Colonic mucosa (tissue), 4 donors: Measurements from ENCODE around the gene RPTOR. TPM values are rescaled to one million over a fixed set of nuclear protein-coding genes. Genes with fewer than 3 reads are reported as not detected.

ENCODE experiments used
- DNase-seq: peaks from one replicate; pipeline ENCODE4 v3.0.0-alpha.2; 2020
- H3K27ac ChIP-seq: fragments of 200-600 bp; one replicate; pipeline ENCODE4 v1.8.0; 2021
- H3K27me3 ChIP-seq: fragments of 200-600 bp; one replicate; pipeline ENCODE4 v1.8.0; 2021
- H3K36me3 ChIP-seq: fragments of 200-600 bp; one replicate; pipeline ENCODE4 v1.8.0; 2021
- H3K4me1 ChIP-seq: fragments of 200-600 bp; one replicate; pipeline ENCODE4 v1.8.0; 2021; ENCODE audit warnings: mild to moderate bottlenecking
- H3K4me3 ChIP-seq: fragments of 200-600 bp; one replicate; pipeline ENCODE4 v1.8.0; 2021
- H3K9ac ChIP-seq, 2 donors: one replicate each; pipeline ENCODE4 v1.7.0; 2013; ENCODE audit warnings: control low read depth in 2 of 2, low read depth in 2 of 2, low read length in 2 of 2
- H3K9me3 ChIP-seq: fragments of 200-600 bp; one replicate; pipeline ENCODE4 v1.8.0; 2021
- CTCF ChIP-seq: fragments of 200-600 bp; IDR thresholded peaks from one replicate; pipeline ENCODE4 v1.8.0; 2022; ENCODE audit warnings: antibody characterized with exemption, mild to moderate bottlenecking
- intact Hi-C: fragments of 100-400 bp; cut with DNase I; formaldehyde crosslinking; loops from one replicate; pipeline ENCODE4 v1.14.1; 2022
- total RNA-seq, 2 donors: library from RNA; stranded (reverse); fragmentation: NEBNext Ultra II Directional in 1 of 2; extraction: Animal tissue kit (Norgen Biotek cat#: 25700) in 1 of 2; gene quantifications; one replicate each; pipeline ENCODE4 v1.2.1, GENCODE V29; 2021
- donor health status: healthy.
- donor health status: DM: no; HTN: no; CAD: no.
- donor health status: DM: no; HTN: no; CAD: no.

The RPTOR gene
- total RNA-seq, 2 donors from 2014 or later = 21.2 to 39.6 TPM

GRCh38 chr17:80997424-80998117 is 452.9 kb downstream of the RPTOR start:
- Histone ChIP-seq H3K27ac (no peak overlapping the region), H3K9me3 (no peaks in the 10 kb centered on the region), H3K27me3 (no peaks in the 10 kb centered on the region), H3K4me1 (peaks cover 33% of the 10 kb centered on the region), H3K9ac (no peak overlapping the region), H3K36me3 (peaks cover 28% of the 10 kb centered on the region), H3K4me3 (no peak overlapping the region)
- TF ChIP-seq CTCF = no peak
- intact Hi-C loops = no loop called here
- DNase-seq = no peak

DNA sequence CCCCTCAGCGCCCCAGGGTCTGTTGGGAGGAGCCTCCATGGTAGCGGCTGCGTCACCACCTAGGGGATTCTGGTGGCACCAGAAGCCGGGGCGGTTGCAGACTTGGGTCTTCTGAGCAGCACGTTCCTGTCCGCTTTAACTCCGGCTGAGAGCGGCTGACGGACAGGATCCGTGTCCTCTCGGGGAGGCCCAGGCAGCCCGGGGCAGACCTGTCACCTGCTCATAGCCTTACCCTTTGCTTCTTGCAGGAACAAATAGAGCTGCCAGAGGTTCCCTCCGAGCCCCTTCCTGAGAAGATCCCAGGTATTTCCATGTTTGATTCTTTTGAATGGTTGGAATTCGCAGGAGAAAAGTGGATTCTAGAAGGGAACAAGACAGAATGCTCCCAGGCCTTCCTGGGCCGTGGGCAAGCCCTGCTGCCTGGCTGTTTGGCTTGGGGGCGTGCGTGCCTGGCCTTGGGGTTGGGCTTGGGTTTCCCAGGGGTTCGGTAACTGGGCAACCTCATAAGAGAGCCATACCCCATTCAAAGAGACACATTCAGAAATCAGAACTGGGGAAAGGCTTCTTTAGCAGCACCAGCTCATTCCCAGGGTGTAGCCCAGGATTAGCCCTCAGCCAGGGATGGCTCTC is 453.6 kb downstream of the RPTOR start:
- Histone ChIP-seq H3K4me3 (no peak overlapping the region), H3K4me1 (peaks cover 37% of the 10 kb centered on the region), H3K27me3 (no peaks in the 10 kb centered on the region), H3K9ac (no peak overlapping the region), H3K9me3 (no peaks in the 10 kb centered on the region), H3K27ac (no peak overlapping the region), H3K36me3 (peaks cover 28% of the 10 kb centered on the region)
- no peak for TF ChIP-seq CTCF
- intact Hi-C loops = no loop called here
- DNase-seq = no peak

GRCh38 chr17:80998748-80999535 is 454.3 kb downstream of the RPTOR start:
- intact Hi-C loops = no loop called here
- peaks cover 28% of the 10 kb centered on the region for H3K36me3 ChIP-seq
- no peak for DNase-seq

DNA sequence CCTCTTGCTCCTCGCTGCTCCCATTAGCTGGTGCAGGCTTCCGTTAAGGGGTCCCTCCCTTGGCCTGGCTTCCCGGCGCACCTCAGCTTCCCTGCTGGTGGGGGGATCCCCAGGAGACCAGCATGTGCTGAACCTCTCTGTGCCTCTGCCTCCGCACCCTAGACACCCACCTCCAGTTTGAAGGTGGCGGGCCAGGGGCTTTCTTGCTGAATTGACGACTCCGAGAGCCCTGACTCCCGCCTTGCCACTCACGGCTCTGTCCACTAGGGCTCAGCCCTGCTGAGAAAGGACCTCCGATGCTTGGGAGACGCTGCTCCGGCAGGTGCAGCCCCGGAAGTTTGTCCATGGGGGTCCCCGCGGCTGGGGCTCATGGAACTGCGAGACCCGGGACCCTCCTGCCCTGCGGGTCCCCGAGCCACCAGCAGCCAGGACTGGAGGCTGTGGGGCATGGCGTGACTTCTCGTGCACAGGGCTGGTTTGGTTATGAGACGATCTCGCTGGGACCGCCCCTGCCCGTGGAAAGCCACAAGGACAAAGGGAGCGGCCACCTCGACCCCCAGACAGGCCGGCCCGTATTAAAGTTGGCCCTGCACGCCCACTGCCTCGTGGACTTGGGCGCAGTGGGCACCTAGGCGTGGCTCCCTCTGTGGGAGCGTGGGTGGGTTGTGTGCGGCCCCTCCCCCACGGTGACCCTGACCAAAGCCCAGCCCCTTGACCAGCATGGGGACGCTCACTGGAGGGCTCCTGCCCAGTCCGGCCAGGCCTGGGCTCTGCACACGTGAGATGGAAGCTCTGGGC is 455.1 kb downstream of the RPTOR start:
- Histone ChIP-seq H3K4me1 (peaks cover 43% of the 10 kb centered on the region), H3K27ac (no peak overlapping the region), H3K9me3 (no peaks in the 10 kb centered on the region), H3K4me3 (no peak overlapping the region), H3K9ac (peak overlapping the region; percentile 30 to 74), H3K27me3 (peaks cover 11% of the 10 kb centered on the region), H3K36me3 (peaks cover 28% of the 10 kb centered on the region)
- no peak for TF ChIP-seq CTCF
- intact Hi-C loops = no loop called here
- no peak for DNase-seq

More at GRCh38 chr17:80998748-80999535, 454.3 kb downstream of the RPTOR start:
- Histone ChIP-seq H3K27ac (no peak overlapping the region), H3K9me3 (no peaks in the 10 kb centered on the region), H3K27me3 (peaks cover 3% of the 10 kb centered on the region), H3K4me3 (no peak overlapping the region), H3K9ac (no peak overlapping the region), H3K4me1 (peaks cover 38% of the 10 kb centered on the region)
- no peak for TF ChIP-seq CTCF

DNA sequence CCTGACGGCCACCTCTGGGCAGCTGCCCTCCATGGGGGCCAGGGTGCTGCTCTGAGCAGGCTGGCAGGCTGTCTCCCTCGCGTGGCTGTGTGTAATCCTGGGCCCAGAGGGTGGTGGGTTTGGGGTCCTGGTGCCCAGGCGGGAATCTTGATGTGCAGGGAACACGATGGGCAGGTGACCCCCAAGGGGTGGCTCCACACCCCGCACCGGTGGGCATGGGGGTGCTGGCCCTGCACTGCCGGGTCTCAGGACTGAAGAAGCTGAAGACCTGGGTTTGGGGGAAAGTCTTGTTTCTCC is 455.6 kb downstream of the RPTOR start:
- peaks cover 28% of the 10 kb centered on the region for H3K36me3 ChIP-seq
- H3K27me3 ChIP-seq = peaks cover 17% of the 10 kb centered on the region
- TF ChIP-seq CTCF = no peak
- H3K9ac ChIP-seq = peak overlapping the region; percentile 30 to 74
- H3K9me3 ChIP-seq = no peaks in the 10 kb centered on the region
- H3K27ac ChIP-seq = peak overlapping the region; percentile 63
- DNase-seq = no peak
- intact Hi-C loops = no loop called here
- no peak overlapping the region for H3K4me3 ChIP-seq
- H3K4me1 ChIP-seq = peaks cover 43% of the 10 kb centered on the region
